ENCODE measurements around the gene NAA40. TPM values are rescaled to one million over a fixed set of nuclear protein-coding genes. Genes with fewer than 3 reads are reported as not detected.

Gene NAA40
- total and polyA plus RNA-seq, 2 donors (not counting 1 experiment from before 2014, with no cell fraction given), result 9.2 to 19.7 TPM

DNA sequence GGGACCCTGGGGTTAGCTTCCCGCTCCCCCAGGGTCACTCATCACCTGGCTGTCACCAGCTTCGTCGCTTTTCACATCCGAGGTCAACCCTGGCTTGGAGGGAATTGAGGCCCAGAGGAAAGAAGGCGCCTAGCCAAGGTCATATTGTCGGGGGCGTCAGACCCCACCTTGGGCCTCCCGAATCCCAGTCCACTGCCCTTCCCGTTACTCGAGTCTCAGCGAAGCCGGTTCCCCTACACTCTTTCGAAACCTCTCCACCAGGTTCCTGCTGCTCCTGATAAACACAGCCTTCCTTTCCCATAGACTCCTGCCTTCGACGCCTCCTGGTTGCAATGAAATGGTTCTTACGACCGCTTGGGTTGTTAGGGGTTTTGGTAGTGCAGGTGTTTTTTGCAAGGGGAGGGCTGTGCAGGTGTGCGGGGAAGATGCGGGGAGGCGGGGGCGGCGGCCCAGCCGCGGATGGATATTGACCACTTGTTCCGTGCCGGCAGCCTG lies 642 bp downstream of the NAA40 start:
- no peak for TF ChIP-seq EZH2 (IDR thresholded peaks at IDR 0.05; ENCODE audit: low read length, missing control alignments)
- TF ChIP-seq, protein P1, sequence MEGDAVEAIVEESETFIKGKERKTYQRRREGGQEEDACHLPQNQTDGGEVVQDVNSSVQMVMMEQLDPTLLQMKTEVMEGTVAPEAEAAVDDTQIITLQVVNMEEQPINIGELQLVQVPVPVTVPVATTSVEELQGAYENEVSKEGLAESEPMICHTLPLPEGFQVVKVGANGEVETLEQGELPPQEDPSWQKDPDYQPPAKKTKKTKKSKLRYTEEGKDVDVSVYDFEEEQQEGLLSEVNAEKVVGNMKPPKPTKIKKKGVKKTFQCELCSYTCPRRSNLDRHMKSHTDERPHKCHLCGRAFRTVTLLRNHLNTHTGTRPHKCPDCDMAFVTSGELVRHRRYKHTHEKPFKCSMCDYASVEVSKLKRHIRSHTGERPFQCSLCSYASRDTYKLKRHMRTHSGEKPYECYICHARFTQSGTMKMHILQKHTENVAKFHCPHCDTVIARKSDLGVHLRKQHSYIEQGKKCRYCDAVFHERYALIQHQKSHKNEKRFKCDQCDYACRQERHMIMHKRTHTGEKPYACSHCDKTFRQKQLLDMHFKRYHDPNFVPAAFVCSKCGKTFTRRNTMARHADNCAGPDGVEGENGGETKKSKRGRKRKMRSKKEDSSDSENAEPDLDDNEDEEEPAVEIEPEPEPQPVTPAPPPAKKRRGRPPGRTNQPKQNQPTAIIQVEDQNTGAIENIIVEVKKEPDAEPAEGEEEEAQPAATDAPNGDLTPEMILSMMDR (conservative IDR thresholded peaks at IDR 0.05 in 1 of 2, IDR thresholded peaks at IDR 0.05 in 1 of 2; ENCODE audit: low read depth in 1 of 2, low read length in 2 of 2), result no peak
- H3K4me2 ChIP-seq (ENCODE audit: extremely low read depth, insufficient read depth, low read length), result peak overlapping the region; percentile 98
- peak overlapping the region; percentile 82 to 90 (median 86) for H3K4me3 ChIP-seq (replicated peaks in 1 of 4; ENCODE audit: control extremely low read depth in 1 of 4, insufficient read depth in 1 of 4, low read depth in 3 of 4, low read length in 4 of 4)
- H3K9ac ChIP-seq (ENCODE audit: insufficient read depth, low read length), result peak overlapping the region; percentile 66
- no peaks in the 10 kb centered on the region for H3K9me3 ChIP-seq (ENCODE audit: control insufficient read depth, insufficient read depth, low read depth, low read length)
- peaks cover 16% of the 10 kb centered on the region for H3K79me2 ChIP-seq (ENCODE audit: control insufficient read depth, insufficient read depth, low read length)
- peak overlapping the region; percentile 56 for H3K27ac ChIP-seq (ENCODE audit: insufficient read depth, low read length)
- DNase-seq (ENCODE audit: low read depth in 2 of 2), result peak in 1 of 2 donors; percentile 25
- peak overlapping the region; percentile 66 for H2AFZ ChIP-seq (ENCODE audit: low read length)
- peaks cover 2% of the 10 kb centered on the region for H3K4me1 ChIP-seq (ENCODE audit: control insufficient read depth, extremely low read depth, insufficient read depth, low read length)
- H3K36me3 ChIP-seq (ENCODE audit: control insufficient read depth, insufficient read depth, low read length), result no peaks in the 10 kb centered on the region
- no peaks in the 10 kb centered on the region for H4K20me1 ChIP-seq (ENCODE audit: control insufficient read depth, extremely low read depth, insufficient read depth, low read length)
- H3K27me3 ChIP-seq (ENCODE audit: control insufficient read depth, insufficient read depth, low read length), result no peaks in the 10 kb centered on the region

DNA sequence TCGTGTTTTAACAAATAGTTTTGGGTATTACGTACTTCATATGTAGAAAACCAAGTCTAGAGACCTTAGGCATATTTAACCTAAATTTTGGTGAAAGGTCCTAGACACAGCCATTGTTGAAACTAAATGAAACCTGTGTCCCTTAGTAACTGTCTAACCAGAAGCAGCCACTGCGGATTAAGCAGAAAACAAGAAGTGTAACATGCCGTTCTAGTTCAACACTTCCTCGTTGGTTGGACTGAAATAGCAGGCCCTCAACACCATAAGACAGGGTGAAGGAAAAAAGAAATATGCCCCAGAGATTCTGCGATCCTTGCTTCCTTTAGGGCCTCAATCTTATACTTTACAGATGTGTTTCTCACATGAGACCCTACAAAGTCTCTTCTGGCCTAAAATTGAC lies 2.0 kb downstream of the NAA40 start:
- Histone ChIP-seq H2AFZ (ENCODE audit: low read length) (no peak overlapping the region), H3K79me2 (ENCODE audit: control insufficient read depth, insufficient read depth, low read length) (peaks cover 16% of the 10 kb centered on the region), H3K4me1 (ENCODE audit: control insufficient read depth, extremely low read depth, insufficient read depth, low read length) (peaks cover 12% of the 10 kb centered on the region), H3K27me3 (ENCODE audit: control insufficient read depth, insufficient read depth, low read length) (no peaks in the 10 kb centered on the region), H3K27ac (ENCODE audit: insufficient read depth, low read length) (no peak overlapping the region), H4K20me1 (ENCODE audit: control insufficient read depth, extremely low read depth, insufficient read depth, low read length) (no peaks in the 10 kb centered on the region), H3K9ac (ENCODE audit: insufficient read depth, low read length) (no peak overlapping the region), H3K4me3 (replicated peaks in 1 of 4; ENCODE audit: control extremely low read depth in 1 of 4, insufficient read depth in 1 of 4, low read depth in 3 of 4, low read length in 4 of 4) (no peak overlapping the region), H3K9me3 (ENCODE audit: control insufficient read depth, insufficient read depth, low read depth, low read length) (no peaks in the 10 kb centered on the region), H3K36me3 (ENCODE audit: control insufficient read depth, insufficient read depth, low read length) (no peaks in the 10 kb centered on the region), H3K4me2 (ENCODE audit: extremely low read depth, insufficient read depth, low read length) (no peak overlapping the region)
- no peak for DNase-seq (ENCODE audit: low read depth in 2 of 2)
- TF ChIP-seq, protein P1 (conservative IDR thresholded peaks at IDR 0.05 in 1 of 2, IDR thresholded peaks at IDR 0.05 in 1 of 2; ENCODE audit: low read depth in 1 of 2, low read length in 2 of 2), result no peak
- TF ChIP-seq EZH2 (IDR thresholded peaks at IDR 0.05; ENCODE audit: low read length, missing control alignments), result no peak

DNA sequence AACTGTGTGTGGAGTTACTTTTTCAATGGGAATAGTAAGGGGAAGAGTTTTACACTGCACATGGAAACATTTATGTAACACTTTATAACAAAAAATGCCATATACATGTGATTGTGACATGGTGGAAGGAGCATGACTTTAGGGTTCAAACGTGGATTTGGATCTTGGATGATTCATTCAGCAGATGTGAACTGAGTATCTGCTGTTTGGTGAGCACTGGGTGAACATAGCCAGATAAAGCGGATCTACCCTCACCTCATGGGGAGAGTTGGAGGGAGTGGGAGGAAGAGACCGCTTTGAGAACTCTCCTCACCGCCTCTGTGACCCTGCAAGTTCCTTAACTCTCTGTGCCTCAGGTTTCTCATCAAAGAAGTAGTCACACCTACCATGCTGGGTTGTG lies 3.1 kb downstream of the NAA40 start:
- no peak for DNase-seq (ENCODE audit: low read depth in 2 of 2)
- TF ChIP-seq, protein P1 (conservative IDR thresholded peaks at IDR 0.05 in 1 of 2, IDR thresholded peaks at IDR 0.05 in 1 of 2; ENCODE audit: low read depth in 1 of 2, low read length in 2 of 2), result no peak
- TF ChIP-seq EZH2 (IDR thresholded peaks at IDR 0.05; ENCODE audit: low read length, missing control alignments), result no peak
- Histone ChIP-seq H3K4me3 (replicated peaks in 1 of 4; ENCODE audit: control extremely low read depth in 1 of 4, insufficient read depth in 1 of 4, low read depth in 3 of 4, low read length in 4 of 4) (no peak overlapping the region), H3K36me3 (ENCODE audit: control insufficient read depth, insufficient read depth, low read length) (no peaks in the 10 kb centered on the region), H3K27ac (ENCODE audit: insufficient read depth, low read length) (no peak overlapping the region), H3K4me1 (ENCODE audit: control insufficient read depth, extremely low read depth, insufficient read depth, low read length) (peaks cover 12% of the 10 kb centered on the region), H4K20me1 (ENCODE audit: control insufficient read depth, extremely low read depth, insufficient read depth, low read length) (no peaks in the 10 kb centered on the region), H3K4me2 (ENCODE audit: extremely low read depth, insufficient read depth, low read length) (no peak overlapping the region), H3K79me2 (ENCODE audit: control insufficient read depth, insufficient read depth, low read length) (peaks cover 16% of the 10 kb centered on the region), H2AFZ (ENCODE audit: low read length) (no peak overlapping the region), H3K9me3 (ENCODE audit: control insufficient read depth, insufficient read depth, low read depth, low read length) (no peaks in the 10 kb centered on the region), H3K27me3 (ENCODE audit: control insufficient read depth, insufficient read depth, low read length) (no peaks in the 10 kb centered on the region), H3K9ac (ENCODE audit: insufficient read depth, low read length) (no peak overlapping the region)
